ENCODE results near the gene USH2A.

- TF ChIP-seq CTCF (conservative IDR thresholded peaks at IDR 0.05; ENCODE audit: low read length) (no peak), EZH2phosphoT487 (IDR thresholded peaks at IDR 0.05; ENCODE audit: borderline replicate concordance) (no peak)
Observed at GRCh38 chr1:216258856-216259255, 164.4 kb downstream of the USH2A start.
